HEK293T (cell line): ENCODE results near the gene TPO.

ENCODE experiments used
- CTCF ChIA-PET: fragments of 350-600 bp; formaldehyde crosslinking; extraction: SDS; loops from one replicate; lab custom pipeline; 2021; ENCODE audit warnings: antibody characterized with exemption, inconsistent platforms; lab: Yijun Ruan, JAX
- POLR2A ChIA-PET: fragments of 350-600 bp; formaldehyde crosslinking; extraction: SDS; loops from one replicate; lab custom pipeline; 2020; ENCODE audit warnings: antibody characterized with exemption, inconsistent platforms; lab: Yijun Ruan, JAX
- DNase-seq: peaks from one replicate; pipeline ENCODE4 v3.0.0; 2012; ENCODE audit warnings: mixed read lengths; ENCODE audit errors: extremely low spot score
- ARNT ChIP-seq: fragments of 450-650 bp; IDR thresholded peaks from 2 replicates; pipeline ENCODE4 v1.6.1; 2017; ENCODE audit warnings: mild to moderate bottlenecking
- BHLHE40 ChIP-seq: fragments of 450-650 bp; IDR thresholded peaks from 2 replicates; pipeline ENCODE4 v1.6.1; 2016; ENCODE audit warnings: mild to moderate bottlenecking, moderate library complexity, borderline replicate concordance
- CTBP1 ChIP-seq: fragments of 450-650 bp; IDR thresholded peaks from 2 replicates; pipeline ENCODE4 v1.6.1; 2016; ENCODE audit warnings: borderline replicate concordance
- ELF4 ChIP-seq: fragments of 450-650 bp; IDR thresholded peaks from 2 replicates; pipeline ENCODE4 v1.6.1; 2017; ENCODE audit warnings: antibody characterized with exemption
- FOXA1 ChIP-seq: fragments of 450-650 bp; IDR thresholded peaks from 2 replicates; pipeline ENCODE4 v1.6.1; 2016; ENCODE audit warnings: mild to moderate bottlenecking
- FOXK2 ChIP-seq: fragments of 450-650 bp; IDR thresholded peaks from 2 replicates; pipeline ENCODE4 v1.6.1; 2016; ENCODE audit warnings: mild to moderate bottlenecking
- FOXM1 ChIP-seq: fragments of 450-650 bp; IDR thresholded peaks from 2 replicates; pipeline ENCODE4 v1.6.1; 2017; ENCODE audit warnings: mild to moderate bottlenecking, borderline replicate concordance
- HDGF ChIP-seq: fragments of 450-650 bp; IDR thresholded peaks from 2 replicates; pipeline ENCODE4 v1.6.1; 2017; ENCODE audit warnings: antibody characterized with exemption, borderline replicate concordance
- L3MBTL2 ChIP-seq: fragments of 450-650 bp; conservative IDR thresholded peaks from 2 replicates; pipeline ENCODE4 v1.6.1; 2016; ENCODE audit warnings: mild to moderate bottlenecking
- LEF1 ChIP-seq: fragments of 450-650 bp; IDR thresholded peaks from 2 replicates; pipeline ENCODE4 v1.6.1; 2017; ENCODE audit warnings: mild to moderate bottlenecking, borderline replicate concordance
- NFRKB ChIP-seq: fragments of 450-650 bp; IDR thresholded peaks from 2 replicates; pipeline ENCODE4 v1.6.1; 2016; ENCODE audit warnings: mild to moderate bottlenecking, moderate library complexity
- SP1 ChIP-seq: fragments of 450-650 bp; IDR thresholded peaks from 2 replicates; pipeline ENCODE4 v1.6.1; 2017
- SUZ12 ChIP-seq: fragments of 450-650 bp; IDR thresholded peaks from 2 replicates; pipeline ENCODE4 v1.6.1; 2016; ENCODE audit warnings: mild to moderate bottlenecking
- TARDBP ChIP-seq: fragments of 450-650 bp; IDR thresholded peaks from 2 replicates; pipeline ENCODE4 v1.6.1; 2016
- ZNF384 ChIP-seq: fragments of 450-650 bp; IDR thresholded peaks from 2 replicates; pipeline ENCODE4 v1.6.1; 2016
- TF ChIP-seq, protein P1 (sequence below): fragments of 450-650 bp; IDR thresholded peaks from 2 replicates; pipeline ENCODE4 v1.6.1; 2016

Gene TPO

GRCh38 chr2:1499033-1499795 is 86.0 kb downstream of the TPO start:
- DNase-seq, result no peak
- no peak for TF ChIP-seq SP1
- TF ChIP-seq LEF1, result no peak
- no peak for TF ChIP-seq SUZ12
- TF ChIP-seq FOXM1, result no peak
- TF ChIP-seq CTBP1, result no peak
- TF ChIP-seq TARDBP, result no peak
- TF ChIP-seq L3MBTL2, result no peak
- no peak for TF ChIP-seq HDGF
- no peak for TF ChIP-seq ZNF384
- no peak for TF ChIP-seq BHLHE40
- no peak for TF ChIP-seq FOXA1
- TF ChIP-seq ELF4, result no peak
- TF ChIP-seq FOXK2, result no peak
- no peak for TF ChIP-seq NFRKB
- no peak for TF ChIP-seq ARNT
- TF ChIP-seq, protein P1, sequence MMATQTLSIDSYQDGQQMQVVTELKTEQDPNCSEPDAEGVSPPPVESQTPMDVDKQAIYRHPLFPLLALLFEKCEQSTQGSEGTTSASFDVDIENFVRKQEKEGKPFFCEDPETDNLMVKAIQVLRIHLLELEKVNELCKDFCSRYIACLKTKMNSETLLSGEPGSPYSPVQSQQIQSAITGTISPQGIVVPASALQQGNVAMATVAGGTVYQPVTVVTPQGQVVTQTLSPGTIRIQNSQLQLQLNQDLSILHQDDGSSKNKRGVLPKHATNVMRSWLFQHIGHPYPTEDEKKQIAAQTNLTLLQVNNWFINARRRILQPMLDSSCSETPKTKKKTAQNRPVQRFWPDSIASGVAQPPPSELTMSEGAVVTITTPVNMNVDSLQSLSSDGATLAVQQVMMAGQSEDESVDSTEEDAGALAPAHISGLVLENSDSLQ, result no peak
- ChIA-PET POLR2A (no interaction called here), CTCF (no interaction called here)

- CTCF ChIA-PET, result no interaction called here
- POLR2A ChIA-PET, result no interaction called here
- DNase-seq, result no peak
- TF ChIP-seq ZNF384 (no peak), L3MBTL2 (no peak), FOXM1 (no peak), ELF4 (no peak), ARNT (no peak), TARDBP (no peak), SUZ12 (no peak), FOXK2 (no peak), SP1 (no peak)
- TF ChIP-seq, protein P1, result no peak
Measured at GRCh38 chr2:1501038-1501851, 88.0 kb downstream of the TPO start.

GRCh38 chr2:1501991-1502390 is 88.7 kb downstream of the TPO start:
- DNase-seq, result no peak
- TF ChIP-seq ZNF384 (no peak), NFRKB (no peak), HDGF (no peak), L3MBTL2 (no peak), FOXK2 (no peak), FOXM1 (no peak), BHLHE40 (no peak), TARDBP (no peak), SUZ12 (no peak), CTBP1 (no peak), ELF4 (no peak), ARNT (no peak), LEF1 (no peak), SP1 (no peak), FOXA1 (no peak)
- TF ChIP-seq, protein P1, result no peak
- ChIA-PET POLR2A (no interaction called here), CTCF (no interaction called here)

DNA sequence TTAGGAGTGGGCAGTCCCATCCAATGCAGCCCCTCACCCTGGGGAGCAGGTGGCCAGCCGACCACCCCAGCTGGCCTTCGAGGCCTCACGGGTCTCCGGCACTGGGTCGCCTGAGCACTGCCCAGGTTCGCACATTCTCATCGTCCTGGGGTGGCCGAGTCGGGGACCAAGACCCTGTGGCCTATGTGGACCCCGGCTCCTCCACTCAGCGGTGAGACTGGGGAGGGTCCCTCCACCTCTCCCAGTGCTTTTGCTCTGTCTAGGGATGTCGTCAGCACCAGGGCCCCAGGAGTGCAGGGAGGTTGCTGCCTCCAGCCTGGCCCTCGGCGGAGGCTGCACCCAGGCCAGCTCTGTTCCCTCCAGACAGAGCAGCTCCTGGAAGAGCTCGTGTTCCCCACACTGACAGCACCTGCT is 89.6 kb downstream of the TPO start:
- ChIA-PET POLR2A (no interaction called here), CTCF (no interaction called here)
- TF ChIP-seq NFRKB (no peak), ZNF384 (no peak), TARDBP (no peak), ELF4 (no peak), FOXM1 (no peak), CTBP1 (no peak), BHLHE40 (no peak), L3MBTL2 (no peak), FOXK2 (no peak), HDGF (no peak), SP1 (no peak), ARNT (no peak), SUZ12 (no peak)
- TF ChIP-seq, protein P1, result no peak
- DNase-seq, result no peak

DNA sequence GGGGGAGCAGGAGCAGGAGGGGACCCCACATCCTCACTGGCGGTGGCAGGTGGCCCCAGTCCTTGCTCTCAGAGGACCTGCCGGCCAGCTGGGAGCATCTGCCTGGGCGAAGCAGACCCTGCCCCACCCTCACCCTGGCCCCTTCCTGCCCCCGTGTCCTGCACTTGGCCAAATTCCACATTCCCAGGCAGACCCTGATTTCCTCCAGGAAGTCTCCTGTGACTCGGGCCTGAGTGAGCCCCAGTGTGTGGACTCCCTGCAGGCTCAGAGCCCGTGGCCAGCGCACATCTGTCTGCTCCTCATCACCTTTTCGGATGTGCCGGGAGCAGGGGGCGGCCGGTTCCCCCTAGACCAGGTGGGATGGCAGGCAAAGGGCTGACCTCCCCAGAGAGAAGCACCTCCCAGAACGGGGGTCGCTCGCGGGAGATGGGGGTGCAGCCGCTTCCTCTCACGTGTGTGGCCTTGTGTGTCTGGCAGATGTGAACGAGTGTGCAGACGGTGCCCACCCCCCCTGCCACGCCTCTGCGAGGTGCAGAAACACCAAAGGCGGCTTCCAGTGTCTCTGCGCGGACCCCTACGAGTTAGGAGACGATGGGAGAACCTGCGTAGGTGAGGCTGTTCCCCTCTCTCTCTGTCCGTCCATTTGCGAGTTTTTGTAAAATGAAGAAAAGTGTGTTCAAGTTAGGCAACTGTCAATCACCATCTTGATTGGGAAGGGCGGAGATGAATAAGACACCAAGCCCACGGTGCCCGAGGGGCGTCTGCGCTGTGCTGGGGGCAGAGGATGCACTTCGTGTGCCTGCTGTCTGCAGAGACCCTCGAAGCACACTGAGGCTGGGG is 90.4 kb downstream of the TPO start:
- DNase-seq, result no peak
- TF ChIP-seq ZNF384, result no peak
- TF ChIP-seq FOXA1, result no peak
- no peak for TF ChIP-seq BHLHE40
- no peak for TF ChIP-seq FOXK2
- no peak for TF ChIP-seq SUZ12
- no peak for TF ChIP-seq TARDBP
- TF ChIP-seq, protein P1, result no peak
- no peak for TF ChIP-seq L3MBTL2
- TF ChIP-seq ELF4, result no peak
- no peak for TF ChIP-seq FOXM1
- TF ChIP-seq LEF1, result no peak
- no peak for TF ChIP-seq SP1
- TF ChIP-seq HDGF, result no peak
- no peak for TF ChIP-seq ARNT
- TF ChIP-seq NFRKB, result no peak
- TF ChIP-seq CTBP1, result no peak
- CTCF ChIA-PET, result no interaction called here
- POLR2A ChIA-PET, result no interaction called here
